Ovary (tissue), 9 donors: ENCODE results near the gene CACNG5. TPM values are rescaled to one million over a fixed set of nuclear protein-coding genes. Genes with fewer than 3 reads are reported as not detected.

Experiments
- DNase-seq, 5 donors: peaks; one replicate each; pipeline ENCODE4 v3.0.0-alpha.2; 2019 to 2020
- H3K27ac ChIP-seq, 2 donors: fragments of 200-600 bp; one replicate each; pipeline versions ENCODE4 v1.5.1 to v1.8.0; 2019 to 2022
- H3K27me3 ChIP-seq: fragments of 200-600 bp; one replicate; pipeline ENCODE4 v1.8.0; 2022
- H3K36me3 ChIP-seq: fragments of 200-600 bp; sonication (generic); one replicate; pipeline ENCODE4 v1.5.1; 2019
- H3K4me1 ChIP-seq: one replicate; pipeline ENCODE4 v1.8.1; 2013; ENCODE audit warnings: mild to moderate bottlenecking, moderate library complexity; ENCODE audit not compliant: insufficient read depth
- H3K4me3 ChIP-seq: fragments of 200-600 bp; sonication (generic); one replicate; pipeline ENCODE4 v1.5.1; 2017
- H3K9me3 ChIP-seq, 2 donors: fragments of 200-600 bp in 1 of 2; sonication (generic) in 1 of 2; one replicate each; pipeline versions ENCODE4 v1.5.1 to v1.8.1; 2013 to 2019; ENCODE audit warnings: mild to moderate bottlenecking in 1 of 2, moderate library complexity in 1 of 2
- CTCF ChIP-seq, 3 donors: fragments of 450-650 bp in 2 of 3; fragments of 200-600 bp in 1 of 3; IDR thresholded peaks; one replicate each; pipeline versions ENCODE4 v1.5.1 to v1.8.0; 2016 to 2022; ENCODE audit warnings: antibody characterized with exemption in 3 of 3, mild to moderate bottlenecking in 1 of 3
- EP300 ChIP-seq: sonication (generic); formaldehyde crosslinking; IDR thresholded peaks from one replicate; pipeline ENCODE4 v1.6.1; 2017; ENCODE audit warnings: antibody characterized with exemption
- POLR2A ChIP-seq: fragments of 450-650 bp; IDR thresholded peaks from one replicate; pipeline ENCODE4 v1.6.1; 2017; ENCODE audit warnings: antibody characterized with exemption, mild to moderate bottlenecking, moderate library complexity
- WGBS, 3 donors: extraction: QIAGEN DNeasy Blood & Tissue Kit in 1 of 3; methylation state at CpG; one replicate each; pipeline versions ENCODE4 v1.1.5 to v1.1.7; 2013 to 2017; 5-methylcytosine and 5-hydroxymethylcytosine counted together
- intact Hi-C, 4 donors: fragments of 100-400 bp; cut with DNase I; formaldehyde crosslinking; loops; one replicate each; pipeline versions ENCODE4 v1.11.0 to v1.15.1; 2022 to 2023
- polyA plus RNA-seq, 2 donors: library from polyadenylated mRNA; stranded (reverse); fragments of 200-250 nt in 1 of 2; fragments of 350-450 nt in 1 of 2; fragmentation: Illumina TruSeq in 1 of 2; extraction: RNeasy Lipid Tissue Mini Kit (QIAGEN cat#74804) in 1 of 2; gene quantifications; one replicate each; pipeline ENCODE4 v1.2.3, GENCODE V29; 2013 to 2014
- total RNA-seq, 7 donors: library from RNA; depleted of rRNA in 2 of 7; stranded (reverse); fragments of >200 nt in 2 of 7; fragmentation: NEBNext Ultra II Directional in 3 of 7; extraction: Animal tissue kit (Norgen Biotek cat#: 25700) in 3 of 7; gene quantifications; one replicate each; pipeline versions ENCODE4 v1.1.0 to v1.2.4, GENCODE V29; 2016 to 2023
- donor health status: DM: no; HTN: no; CAD: no; lungs with moderate emphysema.
- donor health status: DM: no; HTN: no; CAD: no.
- donor health status: Bipolar disorder and iron deficiency.
- donor health status: DM: yes; HTN: yes; CAD: no.
- donor health status: DM: no; HTN: no; CAD: no.
- donor health status: DM: yes; HTN: yes; CAD: no.

CACNG5 gene
- total and polyA plus RNA-seq, 9 donors, result not detected

- 79 to 88% (median 81%) methylated on average over 7 of the region's 7 CpGs for WGBS, 3 donors
Observed at GRCh38 chr17:66889480-66890230, 54.7 kb downstream of the CACNG5 start.

GRCh38 chr17:66892246-66892645 lies 57.3 kb downstream of the CACNG5 start:
- TF ChIP-seq EP300 (no peak), POLR2A (no peak), CTCF (IDR thresholded peaks at IDR 0.05) (no peak)
- H3K4me3 ChIP-seq, result no peak overlapping the region
- no peaks in the 10 kb centered on the region for H3K27me3 ChIP-seq
- H3K9me3 ChIP-seq, result no peaks in the 10 kb centered on the region
- intact Hi-C loops, result no loop called here
- 26 to 37% (median 32%) methylated on average over 5 of the region's 5 CpGs for WGBS, 3 donors
- DNase-seq, result no peak
- H3K4me1 ChIP-seq, result no peaks in the 10 kb centered on the region
- no peak overlapping the region for H3K27ac ChIP-seq
- H3K36me3 ChIP-seq, result no peaks in the 10 kb centered on the region

More at GRCh38 chr17:66889480-66890230, 54.7 kb downstream of the CACNG5 start:
- Histone ChIP-seq H3K36me3 (no peaks in the 10 kb centered on the region), H3K27me3 (no peaks in the 10 kb centered on the region), H3K27ac (no peak overlapping the region), H3K4me1 (no peaks in the 10 kb centered on the region), H3K4me3 (no peak overlapping the region), H3K9me3 (no peaks in the 10 kb centered on the region)
- intact Hi-C loops, result no loop called here
- TF ChIP-seq CTCF (IDR thresholded peaks at IDR 0.05), result no peak
- TF ChIP-seq POLR2A, result no peak
- no peak for TF ChIP-seq EP300
- no peak for DNase-seq

- H3K4me1 ChIP-seq, result no peaks in the 10 kb centered on the region
- 77 to 81% (median 78%) methylated on average over 6 of the region's 6 CpGs for WGBS, 3 donors
- no peaks in the 10 kb centered on the region for H3K36me3 ChIP-seq
- H3K4me3 ChIP-seq, result no peak overlapping the region
- H3K27me3 ChIP-seq, result no peaks in the 10 kb centered on the region
- no peak for TF ChIP-seq POLR2A
- TF ChIP-seq EP300, result no peak
- no peak for TF ChIP-seq CTCF (IDR thresholded peaks at IDR 0.05)
- no peak overlapping the region for H3K27ac ChIP-seq
- intact Hi-C loops, result no loop called here
- no peak for DNase-seq
- H3K9me3 ChIP-seq, result no peaks in the 10 kb centered on the region
Observed at GRCh38 chr17:66893382-66893781, 58.5 kb downstream of the CACNG5 start.

GRCh38 chr17:66893863-66894262 lies 58.9 kb downstream of the CACNG5 start:
- H3K9me3 ChIP-seq, result no peaks in the 10 kb centered on the region
- no peaks in the 10 kb centered on the region for H3K36me3 ChIP-seq
- TF ChIP-seq POLR2A (no peak), CTCF (IDR thresholded peaks at IDR 0.05) (no peak), EP300 (no peak)
- WGBS, 3 donors, result 86 to 88% (median 87%) methylated on average over 5 of the region's 5 CpGs
- no peak overlapping the region for H3K27ac ChIP-seq
- DNase-seq, result no peak
- intact Hi-C loops, result no loop called here
- H3K4me1 ChIP-seq, result no peaks in the 10 kb centered on the region
- H3K4me3 ChIP-seq, result no peak overlapping the region
- H3K27me3 ChIP-seq, result no peaks in the 10 kb centered on the region
